Tibial nerve (tissue), 4 donors: Measurements from ENCODE around the gene XAGE5. TPM values are rescaled to one million over a fixed set of nuclear protein-coding genes. Genes with fewer than 3 reads are reported as not detected.

ENCODE experiments used
- DNase-seq, 2 donors: peaks; one replicate each; pipeline ENCODE4 v3.0.0-alpha.2; 2019; ENCODE audit warnings: low spot score in 2 of 2
- H3K27ac ChIP-seq, 4 donors: fragments of 200-600 bp; sonication (generic) in 3 of 4; one replicate each; pipeline ENCODE4 v1.5.1; 2017 to 2019; ENCODE audit warnings: mild to moderate bottlenecking in 1 of 4
- H3K27me3 ChIP-seq, 2 donors: fragments of 200-600 bp; sonication (generic) in 1 of 2; one replicate each; pipeline versions ENCODE4 v1.5.1 to v1.6.0; 2017 to 2019
- H3K36me3 ChIP-seq, 3 donors: fragments of 200-600 bp; sonication (generic); one replicate each; pipeline ENCODE4 v1.5.1; 2018 to 2019
- H3K4me1 ChIP-seq, 4 donors: fragments of 200-600 bp; sonication (generic) in 3 of 4; one replicate each; pipeline ENCODE4 v1.5.1; 2017 to 2019
- H3K4me3 ChIP-seq, 4 donors: fragments of 200-600 bp; sonication (generic) in 3 of 4; one replicate each; pipeline ENCODE4 v1.5.1; 2017 to 2019; ENCODE audit warnings: mild to moderate bottlenecking in 1 of 4, moderate library complexity in 1 of 4
- H3K9me3 ChIP-seq, 4 donors: fragments of 200-600 bp; sonication (generic) in 3 of 4; one replicate each; pipeline ENCODE4 v1.5.1; 2017 to 2019
- CTCF ChIP-seq, 5 experiments: fragments of 200-600 bp in 3 of 5; fragments of 450-650 bp in 2 of 5; sonication (generic) in 3 of 5; IDR thresholded peaks; one replicate each; pipeline ENCODE4 v1.5.1; 2016 to 2019; ENCODE audit warnings: antibody characterized with exemption in 5 of 5, mild to moderate bottlenecking in 3 of 5, moderate library complexity in 2 of 5
- EP300 ChIP-seq, 2 donors: sonication (generic); formaldehyde crosslinking; IDR thresholded peaks; one replicate each; pipeline ENCODE4 v1.6.1; 2017; ENCODE audit warnings: antibody characterized with exemption in 2 of 2, mild to moderate bottlenecking in 1 of 2
- POLR2A ChIP-seq, 2 donors: fragments of 450-650 bp; IDR thresholded peaks; one replicate each; pipeline ENCODE4 v1.6.1; 2017; ENCODE audit warnings: antibody characterized with exemption in 2 of 2, mild to moderate bottlenecking in 2 of 2, moderate library complexity in 2 of 2
- WGBS, 2 donors: methylation state at CpG; one replicate each; pipeline ENCODE4 v1.1.5; 2018; 5-methylcytosine and 5-hydroxymethylcytosine counted together
- small RNA-seq: library from RNA; depleted of rRNA; stranded (forward); fragments of <200 nt; gene quantifications from one replicate; pipeline ENCODE3, GENCODE V24; 2016
- total RNA-seq, 4 donors: library from RNA; depleted of rRNA; stranded (reverse); fragments of >200 nt; gene quantifications; one replicate each; pipeline ENCODE4 v1.1.0, GENCODE V29; 2016

XAGE5 gene
- total RNA-seq, 4 donors from 2014 or later, result not detected

GRCh38 chrX:52865343-52865998 is 54.4 kb downstream of the XAGE5 start:
- Histone ChIP-seq H3K9me3 (no peaks in the 10 kb centered on the region), H3K4me3 (no peak overlapping the region), H3K27ac (no peak overlapping the region), H3K36me3 (no peaks in the 10 kb centered on the region), H3K4me1 (no peaks in the 10 kb centered on the region), H3K27me3 (peaks cover 0 to 17% of the 10 kb centered on the region in 2 donors)
- no peak for TF ChIP-seq CTCF (IDR thresholded peaks at IDR 0.05)
- no peak for TF ChIP-seq EP300 (IDR thresholded peaks at IDR 0.05)
- no peak for TF ChIP-seq POLR2A (IDR thresholded peaks at IDR 0.05)
- DNase-seq, result no peak
- 52 to 61% methylated on average over 6 of the region's 6 CpGs for WGBS, 2 donors

Small RNA genes lying within 50 kb of the gene (small RNA-seq; reads per million reads assigned to genes)
- not detected for gene AC244505.6
- not detected for gene AC244505.7

Other genes with a start within 250 kb of the XAGE5 start
- gene SSX7, start 156.4 kb upstream of the XAGE5 start, total RNA-seq, result not detected
- not detected for gene SSX2, start 104.1 kb upstream of the XAGE5 start, total RNA-seq
- not detected for gene SSX2B, start 60.0 kb upstream of the XAGE5 start, total RNA-seq
- not detected for gene SPANXN5, start 13.9 kb upstream of the XAGE5 start, total RNA-seq
- not detected for gene XAGE3, start 56.8 kb downstream of the XAGE5 start, total RNA-seq
- gene FAM156B, start 86.0 kb downstream of the XAGE5 start, total RNA-seq, result 10 to 100 TPM; 50.7 to 80.8 (median 61.2) TPM
- gene FAM156A, start 147.2 kb downstream of the XAGE5 start, total RNA-seq, result 10 to 100 TPM; 14.9 to 89.4 (median 32.9) TPM
- gene GPR173, start 237.5 kb downstream of the XAGE5 start, total RNA-seq, result 10 to 100 TPM in 1 of 4 donors, 1 to 10 TPM in 3; 5.4 to 11.0 (median 8.0) TPM